G401 (cell line): Measurements from ENCODE around the gene COP1. TPM values are rescaled to one million over a fixed set of nuclear protein-coding genes. Genes with fewer than 3 reads are reported as not detected.
A peak's percentile ranks its signal among the peaks of the same experiment; 100 is the strongest.
"Not testable (repeated sequence)": the region's sequence is repeated elsewhere in the genome, so short reads cannot be mapped to it uniquely, and the experiment has no call there.

ENCODE experiments used
- DNase-seq: peaks from one replicate; pipeline ENCODE4 v3.0.0-alpha.2; 2015; ENCODE audit warnings: low spot score
- in situ Hi-C: cut with HindIII; loops from 2 replicates; pipeline ENCODE4 v1.10.0; 2016; ENCODE audit warnings: low sequenced_read_pairs, mixed read lengths
- total RNA-seq: library from RNA; depleted of rRNA; stranded (reverse); fragments of >200 nt; shearing (Covaris generic); gene quantifications from 2 replicates; pipeline ENCODE4 v1.2.3, GENCODE V29; 2014

COP1 gene
- total RNA-seq, 1 experiment from 2014 or later, result 70.4 TPM

DNA sequence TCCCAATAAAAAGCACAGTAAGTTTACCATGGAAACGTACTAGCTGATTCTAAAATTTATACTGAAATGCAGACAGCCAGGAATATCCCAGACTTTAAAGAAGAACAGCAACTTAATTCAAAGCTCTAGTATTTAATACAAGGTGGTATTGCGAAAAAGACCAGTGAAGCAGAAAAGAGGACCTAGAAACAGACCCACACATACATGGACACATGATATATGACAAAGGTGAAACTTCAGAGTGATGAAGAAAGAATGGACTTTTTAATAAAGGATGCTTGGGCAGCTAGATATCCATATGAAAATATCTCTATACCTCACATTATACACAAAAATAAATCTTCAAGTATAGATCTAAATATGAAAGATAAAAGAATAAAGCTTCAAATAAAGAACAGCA lies 62.6 kb downstream of the COP1 start:
- in situ Hi-C loops, result no loop called here
- no peak for DNase-seq

DNA sequence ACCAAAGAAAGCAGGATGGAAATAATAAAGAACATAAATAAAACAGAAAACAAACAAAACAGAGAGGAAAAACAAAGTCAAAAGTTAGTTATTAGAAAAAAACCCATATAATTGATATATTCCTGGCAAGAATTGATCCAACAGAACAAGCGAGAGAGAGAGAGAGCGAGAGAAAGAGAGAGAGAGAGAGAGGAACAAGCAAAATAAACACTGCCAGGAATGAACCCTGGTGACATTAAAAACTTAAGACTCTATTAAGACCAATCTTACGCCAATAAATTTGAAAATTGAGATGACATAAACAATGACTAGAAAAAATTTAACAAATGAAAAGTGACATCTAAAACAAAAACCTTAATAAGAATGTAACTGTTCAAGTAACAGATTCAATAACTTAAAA lies 64.1 kb downstream of the COP1 start:
- in situ Hi-C loops, result no loop called here
- no peak for DNase-seq

DNA sequence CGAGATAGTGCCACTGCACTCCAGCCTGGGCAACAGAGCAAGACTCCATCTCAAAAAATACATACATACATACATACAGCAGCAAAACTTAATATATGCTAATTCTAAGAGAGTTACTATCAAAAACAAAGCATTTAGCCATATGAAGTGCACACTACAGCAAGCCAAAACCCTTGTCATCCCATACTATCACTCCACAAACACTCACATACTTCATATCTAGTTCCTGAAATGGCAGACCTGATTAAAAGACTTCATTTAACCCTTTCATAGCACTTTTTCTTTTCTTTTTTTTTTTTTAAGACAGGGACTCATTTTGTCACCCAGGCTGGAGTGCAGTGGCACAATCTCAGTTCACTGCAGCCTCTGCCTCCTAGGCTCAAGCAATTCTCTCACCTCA lies 65.6 kb downstream of the COP1 start:
- DNase-seq, result no peak
- in situ Hi-C loops, result no loop called here

DNA sequence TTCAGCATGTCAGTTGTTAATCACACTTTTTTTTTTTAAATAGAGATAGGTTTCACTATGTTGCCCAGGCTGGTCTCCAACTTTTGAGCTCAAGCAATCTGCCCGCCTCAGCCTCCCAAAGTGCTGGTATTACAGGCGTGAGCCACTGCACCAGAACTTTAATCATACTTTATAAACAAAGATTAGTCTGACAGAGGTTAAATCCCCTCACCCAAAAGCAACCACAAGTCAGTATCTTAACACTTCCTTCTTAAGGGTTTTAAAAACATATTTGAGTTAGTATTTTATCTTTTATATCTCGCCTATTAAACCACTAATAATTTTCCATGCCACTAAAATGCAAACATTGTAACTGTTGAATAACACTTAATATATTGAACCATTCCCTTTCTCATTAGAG lies 70.2 kb downstream of the COP1 start:
- DNase-seq, result no peak

DNA sequence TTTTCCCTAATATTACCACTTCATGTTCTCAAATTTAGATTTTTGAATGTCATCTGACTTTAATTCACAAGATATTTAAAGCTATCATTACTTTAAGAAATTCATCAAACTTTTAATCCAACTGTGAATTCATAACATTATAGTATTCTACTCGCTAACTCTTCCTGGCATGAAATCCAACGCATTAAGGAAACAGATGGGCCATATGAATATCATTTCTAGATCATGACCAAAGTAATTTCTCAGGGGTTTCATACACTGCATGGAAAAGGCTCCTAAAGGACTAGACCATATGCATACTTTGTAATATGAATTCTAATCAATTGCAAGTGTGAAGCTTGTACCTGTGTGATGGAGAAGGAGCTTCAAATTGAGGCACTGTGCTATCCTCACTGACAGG lies 72.4 kb downstream of the COP1 start:
- in situ Hi-C loops, result no loop called here
- DNase-seq, result no peak

More for the DNA sequence above, 70.2 kb downstream of the COP1 start:
- in situ Hi-C loops, result no loop called here

DNA sequence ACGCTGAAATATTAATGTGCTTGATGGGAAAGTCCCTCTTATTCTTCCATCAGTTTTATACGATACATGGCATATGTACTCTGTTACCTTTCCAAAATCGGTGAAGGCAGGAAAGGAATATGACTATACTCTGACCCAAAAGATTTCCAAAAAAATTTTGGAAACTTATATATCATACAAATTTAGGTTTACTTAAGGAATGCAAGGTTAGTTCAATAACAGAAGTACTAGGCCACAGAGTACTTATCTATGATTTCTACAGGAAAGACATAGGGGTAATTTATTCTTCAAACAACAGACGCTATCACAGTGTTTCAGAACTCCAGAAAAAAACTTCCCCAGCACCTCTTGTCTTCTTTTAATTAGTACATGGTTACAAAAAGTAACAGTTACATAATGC lies 84.8 kb downstream of the COP1 start:
- no peak for DNase-seq
- in situ Hi-C loops, result no loop called here

DNA sequence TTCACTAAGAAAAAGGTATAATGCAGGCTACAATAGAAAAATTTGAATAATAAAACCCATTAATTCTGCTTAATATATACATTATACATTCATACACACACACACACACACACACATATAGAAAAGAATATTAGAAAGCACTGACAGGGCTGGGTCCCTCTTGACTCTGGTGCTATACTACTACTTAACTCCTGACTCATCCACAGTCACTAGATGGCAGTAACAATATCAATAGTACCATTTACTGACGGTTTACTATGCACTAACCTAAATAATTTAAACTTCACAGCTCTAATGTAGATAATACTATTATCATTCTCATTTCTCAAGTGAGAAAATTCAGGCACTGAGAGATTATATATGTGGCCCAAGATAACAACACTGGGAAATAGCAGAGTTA lies 87.5 kb downstream of the COP1 start:
- DNase-seq, result no peak
- in situ Hi-C loops, result no loop called here

DNA sequence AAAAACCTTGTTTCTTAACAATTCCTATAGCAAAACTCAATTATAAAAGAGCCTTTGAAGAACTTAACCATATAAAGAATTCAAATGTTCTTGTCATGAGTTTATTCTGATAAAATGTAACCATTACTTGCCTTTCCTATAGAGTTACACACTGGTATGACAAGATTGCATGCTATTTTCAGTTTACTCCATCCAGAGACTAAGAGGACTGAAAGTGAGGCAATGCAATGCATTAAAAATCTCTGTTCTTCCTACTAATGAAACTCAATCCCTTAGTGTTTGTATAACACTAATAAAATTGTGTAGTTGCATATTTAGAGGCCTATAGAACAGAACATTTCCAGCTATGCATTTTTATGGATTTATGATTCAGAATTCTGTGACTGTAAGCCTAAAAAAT lies 88.1 kb downstream of the COP1 start:
- no peak for DNase-seq
- in situ Hi-C loops, result no loop called here

DNA sequence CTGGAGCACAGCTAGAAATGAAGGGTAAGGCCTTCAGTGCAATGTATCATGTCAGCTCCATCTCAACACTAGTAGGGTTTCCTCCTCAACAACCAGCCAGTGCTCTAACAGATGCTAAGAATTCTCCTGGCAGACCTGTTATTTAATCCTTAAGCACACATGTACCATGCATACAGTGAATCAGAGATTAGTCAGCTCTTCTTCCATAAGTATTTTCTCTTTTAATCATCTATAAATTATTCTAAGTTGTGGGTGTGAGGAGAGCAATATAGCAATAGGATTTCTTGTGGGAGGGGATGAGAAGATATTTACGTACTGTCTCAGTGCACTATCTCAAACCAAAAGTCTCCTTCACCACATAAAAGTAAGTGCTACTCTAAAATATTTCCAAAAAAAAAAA lies 95.3 kb downstream of the COP1 start:
- no peak for DNase-seq

DNA sequence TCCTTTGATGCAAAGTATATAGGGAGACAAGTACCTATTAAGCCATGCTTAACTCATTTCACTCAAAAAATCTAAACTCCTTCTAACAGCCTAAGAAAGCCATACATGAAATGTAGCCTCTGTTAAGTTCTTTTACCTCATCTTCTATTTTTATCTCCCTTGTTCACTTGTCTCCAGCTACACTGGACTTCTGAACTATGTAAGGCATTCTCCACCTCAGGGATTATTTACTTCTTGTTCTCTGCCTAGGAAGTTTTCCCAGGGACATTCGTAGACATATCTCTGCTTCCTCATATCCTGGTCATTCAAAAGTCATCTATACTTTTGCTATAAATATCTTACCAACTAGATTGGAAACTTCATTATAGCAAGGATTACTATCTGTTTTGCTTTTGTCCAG lies 96.9 kb downstream of the COP1 start:
- in situ Hi-C loops, result no loop called here
- no peak for DNase-seq

More for the DNA sequence above, 95.3 kb downstream of the COP1 start:
- in situ Hi-C loops, result no loop called here

DNA sequence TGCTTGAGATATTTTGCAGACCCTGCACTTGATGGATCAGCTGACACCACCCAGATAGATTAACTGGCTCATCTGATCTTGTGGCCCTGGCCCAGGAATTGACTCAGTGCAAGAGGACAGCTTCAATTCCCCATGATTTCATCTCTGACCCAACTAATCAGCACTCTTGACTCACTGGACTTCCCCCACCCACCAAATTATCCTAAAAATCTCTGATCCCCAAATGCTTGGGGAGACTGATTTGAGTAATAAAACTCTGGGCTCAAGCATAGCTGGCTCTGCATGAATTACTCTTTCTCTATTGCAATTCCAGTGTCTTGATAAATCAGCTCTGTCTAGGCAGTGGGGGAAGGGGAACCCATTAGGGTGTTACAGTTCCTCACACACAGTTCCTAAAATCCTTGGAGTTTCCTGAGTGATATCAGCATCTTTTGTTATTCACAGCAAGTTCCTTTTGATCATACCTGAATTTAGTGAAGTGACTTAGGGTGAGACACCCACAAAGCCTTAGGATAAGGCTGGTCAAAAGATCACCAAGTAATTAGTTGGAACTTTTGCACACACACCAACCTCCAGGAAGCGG lies 104.2 kb downstream of the COP1 start:
- in situ Hi-C loops, result no loop called here
- no peak for DNase-seq

DNA sequence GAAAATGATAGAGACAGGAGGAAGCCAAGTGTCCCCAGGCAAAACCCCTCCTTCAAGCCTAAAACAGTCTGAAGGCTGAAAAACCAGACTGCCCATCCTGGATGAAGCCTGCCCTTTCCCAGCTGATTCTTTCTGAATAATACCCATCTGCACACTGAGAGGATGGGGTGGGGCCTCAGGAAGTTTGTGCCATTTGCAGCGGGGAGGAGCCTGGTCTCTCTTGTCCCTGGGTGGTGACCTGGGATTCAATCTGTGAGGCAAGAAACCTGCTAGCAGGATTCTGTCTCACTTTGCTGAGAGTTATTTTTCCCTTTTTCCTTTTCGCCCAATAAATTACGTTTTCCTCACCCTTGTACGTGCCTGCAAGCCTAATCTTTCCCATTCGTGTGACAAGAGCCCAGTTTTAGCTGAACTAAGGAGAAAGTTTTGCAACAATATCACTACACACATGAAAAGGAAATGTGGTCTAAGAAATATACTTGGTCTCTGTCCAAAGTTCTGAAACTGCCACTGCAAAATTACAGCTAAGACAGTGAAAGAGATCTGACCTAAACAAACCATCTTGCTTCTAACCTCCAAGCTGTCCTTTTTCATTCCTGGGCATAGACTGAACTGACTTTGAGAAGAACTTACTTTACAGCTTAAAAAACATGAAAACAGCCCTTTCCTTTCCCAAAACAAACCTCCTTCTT lies 105.0 kb downstream of the COP1 start:
- no peak for DNase-seq
- in situ Hi-C loops, result no loop called here

DNA sequence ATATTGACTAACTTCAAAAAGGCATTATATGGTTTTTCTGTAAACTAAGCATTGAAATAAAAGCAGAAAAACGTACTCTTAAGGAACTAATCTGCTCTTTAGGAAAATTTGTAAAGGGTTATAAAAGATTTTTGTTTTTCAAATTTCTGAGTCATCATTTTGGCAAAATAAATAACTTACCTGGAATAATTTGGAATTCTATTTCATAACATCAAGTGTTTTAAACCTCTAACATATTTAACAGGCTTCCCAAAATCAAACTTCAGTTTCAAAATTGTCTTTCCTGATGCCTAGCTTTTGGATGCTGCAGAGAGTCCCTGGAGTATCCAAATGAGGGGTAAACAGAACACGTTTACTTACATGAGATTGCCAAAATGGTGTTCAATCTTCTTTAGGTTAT lies 108.5 kb downstream of the COP1 start:
- in situ Hi-C loops, result no loop called here
- DNase-seq, result no peak

DNA sequence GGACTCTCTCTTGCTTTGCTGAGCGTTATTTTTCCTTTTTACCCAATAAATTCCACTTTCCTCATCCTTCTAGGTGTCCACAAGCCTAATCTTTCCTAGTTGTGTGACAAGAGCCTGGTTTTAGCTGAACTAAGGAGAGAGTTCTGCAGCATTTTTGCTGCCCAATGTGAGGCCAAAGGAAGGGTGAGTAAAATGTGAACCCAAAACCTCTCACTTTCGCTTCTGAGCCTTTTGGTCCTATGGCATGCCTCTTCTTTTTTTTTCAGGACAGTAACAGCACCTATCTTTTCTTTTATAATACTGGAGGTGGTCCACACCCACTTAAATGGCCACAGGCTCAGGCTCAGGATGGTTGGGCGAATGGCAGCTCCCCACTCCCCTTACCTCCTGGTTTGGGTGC lies 111.1 kb downstream of the COP1 start:
- in situ Hi-C loops, result no loop called here
- no peak for DNase-seq

DNA sequence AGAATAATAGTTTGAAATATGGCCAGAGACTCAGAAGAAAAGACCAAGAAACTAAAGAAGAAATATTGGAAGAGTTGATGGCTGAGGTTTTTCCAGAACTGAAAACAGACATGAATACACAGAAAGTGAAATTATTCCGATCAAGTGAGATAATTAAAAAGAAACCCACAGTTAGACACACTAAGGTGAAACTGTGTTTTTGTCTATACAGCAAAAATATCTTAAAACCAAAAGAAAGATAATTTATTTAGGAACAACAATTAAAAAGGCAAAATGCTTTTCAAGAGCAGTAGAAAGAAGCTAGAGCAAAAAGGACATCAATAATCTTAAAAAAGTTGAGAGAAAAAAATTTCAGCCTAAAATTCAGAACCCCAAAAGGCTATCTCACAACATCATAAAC lies 116.3 kb downstream of the COP1 start:
- in situ Hi-C loops, result no loop called here

DNA sequence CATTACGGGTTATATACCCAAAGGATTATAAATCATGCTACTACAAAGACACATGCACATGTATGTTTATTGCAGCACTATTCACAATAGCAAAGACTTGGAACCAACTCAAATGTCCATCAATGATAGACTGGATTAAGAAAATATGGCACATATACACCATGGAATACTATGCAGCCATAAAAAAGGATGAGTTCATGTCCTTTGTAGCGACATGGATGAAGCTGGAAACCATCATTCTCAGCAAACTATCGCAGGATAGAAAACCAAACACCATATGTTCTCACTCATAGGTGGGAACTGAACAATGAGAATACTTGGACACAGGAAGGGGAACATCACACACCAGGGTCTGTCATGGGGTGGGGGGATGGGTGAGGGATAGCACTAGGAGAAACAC lies 119.3 kb downstream of the COP1 start:
- in situ Hi-C loops, DNase-seq: not testable (repeated sequence)

More for the DNA sequence above, 116.3 kb downstream of the COP1 start:
- DNase-seq, result no peak

DNA sequence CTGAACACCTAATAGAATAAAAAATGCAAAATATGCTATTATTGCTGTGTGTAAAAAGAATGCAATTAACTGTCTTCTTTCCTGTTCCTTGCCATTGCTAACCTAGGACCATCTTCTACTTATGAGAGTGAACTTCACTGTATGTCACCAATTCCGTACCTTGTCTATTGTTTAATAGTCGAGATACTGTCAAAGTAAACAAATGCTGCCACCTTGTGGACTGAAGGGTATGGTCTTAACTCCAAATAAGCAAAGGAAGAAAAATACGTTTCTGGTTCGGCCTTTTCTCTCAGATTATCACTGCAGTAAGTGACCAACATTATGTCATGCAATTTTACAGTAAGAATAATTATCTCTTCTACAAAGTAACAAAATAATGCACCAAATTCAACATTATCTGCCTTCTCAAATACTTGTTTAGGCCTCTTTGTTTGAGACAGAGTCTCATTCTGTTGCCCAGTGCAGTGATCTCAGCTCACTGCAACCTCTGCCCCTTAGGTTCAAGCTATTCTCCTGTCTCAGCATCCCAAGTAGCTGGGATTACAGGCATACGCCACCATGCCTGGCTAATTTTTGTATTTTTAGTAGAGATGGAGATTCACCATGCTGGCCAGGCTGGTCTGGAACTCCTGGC lies 133.4 kb downstream of the COP1 start:
- in situ Hi-C loops, result no loop called here

DNA sequence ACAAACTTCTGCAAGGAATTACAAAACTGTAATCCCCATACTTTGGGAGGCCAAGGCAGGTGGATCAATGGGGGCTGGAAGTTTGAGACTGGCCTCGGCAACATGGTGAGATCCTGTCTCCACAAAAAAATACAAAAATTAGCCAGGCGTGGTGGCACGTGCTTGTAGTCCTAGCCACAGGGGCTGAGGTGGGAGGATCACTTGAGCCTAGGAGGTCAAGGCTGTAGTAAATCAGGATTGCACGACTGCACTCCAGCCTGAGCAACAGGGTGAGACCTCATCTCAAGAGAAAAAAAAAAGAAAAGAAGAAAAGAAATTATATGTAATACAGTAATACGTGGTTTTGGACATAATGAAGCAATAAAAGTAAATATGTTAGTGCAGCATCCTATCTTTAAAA lies 138.2 kb downstream of the COP1 start:
- in situ Hi-C loops, result no loop called here
- DNase-seq, result no peak

More for the DNA sequence above, 133.4 kb downstream of the COP1 start:
- peak; percentile 86 for DNase-seq

DNA sequence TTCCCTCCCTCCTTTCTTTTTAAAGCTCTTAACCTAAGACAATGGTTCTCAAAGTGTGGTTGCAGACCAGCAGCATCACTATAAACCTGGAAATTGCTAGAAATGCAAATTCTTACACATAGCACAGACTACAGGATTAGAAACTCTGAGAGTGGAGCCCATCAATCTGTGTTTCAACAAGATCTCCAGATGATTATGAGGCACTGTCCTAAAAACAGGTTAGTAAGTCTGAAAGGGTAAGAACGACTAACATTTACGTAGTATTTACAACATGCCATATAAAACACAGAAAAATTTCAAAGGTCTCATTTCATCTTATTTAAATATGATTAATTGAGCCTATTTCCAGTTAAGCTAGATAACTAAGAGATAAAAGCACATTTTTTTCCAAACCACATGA lies 138.8 kb downstream of the COP1 start:
- DNase-seq, result no peak
- in situ Hi-C loops, result no loop called here

DNA sequence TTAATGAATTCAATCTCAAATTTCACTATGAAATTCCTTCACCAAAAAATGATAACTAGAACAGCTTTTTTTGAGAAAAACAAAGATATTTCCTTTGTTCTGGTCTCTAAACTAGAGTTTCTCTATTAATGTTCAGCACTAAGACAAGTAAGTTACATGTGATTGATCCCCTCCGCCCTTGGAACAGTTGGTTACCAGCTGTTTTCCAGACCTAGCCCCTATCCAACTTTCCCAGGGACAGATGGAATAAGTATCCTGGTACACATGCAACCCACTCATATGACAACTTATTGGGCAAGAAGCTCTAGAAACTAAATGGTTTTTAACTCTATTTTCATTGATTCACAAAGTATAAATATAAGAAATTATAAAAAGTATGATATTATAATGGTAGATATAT lies 140.4 kb downstream of the COP1 start:
- in situ Hi-C loops, result no loop called here
- DNase-seq, result no peak

DNA sequence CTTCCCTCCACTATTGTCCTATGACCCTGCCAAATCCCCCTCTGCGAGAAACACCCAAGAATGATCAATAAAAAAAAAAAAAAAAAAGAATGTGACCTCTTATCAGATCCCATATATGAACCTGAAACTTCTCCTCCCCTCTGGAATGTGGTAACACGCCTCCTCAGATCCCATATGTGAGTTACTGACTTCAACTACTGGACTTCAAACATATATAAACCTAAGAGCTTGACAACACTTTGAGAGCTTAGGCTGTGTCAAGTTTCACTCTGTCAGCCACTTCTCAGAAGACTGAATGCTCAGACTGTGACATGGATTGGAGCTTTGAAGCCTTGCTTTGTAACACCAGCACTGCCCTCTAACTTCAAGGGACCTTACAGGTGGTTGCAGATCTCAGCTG lies 148.4 kb downstream of the COP1 start:
- in situ Hi-C loops, result no loop called here
- no peak for DNase-seq
